ENCODE data around the gene CLEC17A.
A peak's percentile ranks its signal among the peaks of the same experiment; 100 is the strongest.
"Not testable (repeated sequence)": the region's sequence is repeated elsewhere in the genome, so short reads cannot be mapped to it uniquely, and the experiment has no call there.

Gene CLEC17A

GRCh38 chr19:14559916-14560775 is 22.7 kb upstream of the CLEC17A start:
- no peak for DNase-seq

- no peak for DNase-seq
These were observed 22.1 kb upstream of the CLEC17A start for GRCh38 chr19:14560776-14561108.

- no peak for DNase-seq
These were observed 21.6 kb upstream of the CLEC17A start for GRCh38 chr19:14561249-14561648.

GRCh38 chr19:14561847-14562351 is 21.0 kb upstream of the CLEC17A start:
- no peak for DNase-seq

GRCh38 chr19:14562660-14563589 is 20.0 kb upstream of the CLEC17A start:
- DNase-seq = no peak

- no peak for DNase-seq
These were observed 19.3 kb upstream of the CLEC17A start for GRCh38 chr19:14563590-14563926.

- DNase-seq = no peak
These were observed 18.8 kb upstream of the CLEC17A start for GRCh38 chr19:14563989-14564651.

- not testable (repeated sequence) for DNase-seq
These were observed 18.1 kb upstream of the CLEC17A start for GRCh38 chr19:14564652-14565297.

- no peak for DNase-seq
These were observed 17.6 kb upstream of the CLEC17A start for GRCh38 chr19:14565298-14565679.

- no peak for DNase-seq
These were observed 16.8 kb upstream of the CLEC17A start for GRCh38 chr19:14565765-14566711.

- DNase-seq = no peak
These were observed 16.2 kb upstream of the CLEC17A start for GRCh38 chr19:14566712-14567077.

- no peak for DNase-seq
These were observed 15.8 kb upstream of the CLEC17A start for GRCh38 chr19:14567079-14567478.

GRCh38 chr19:14570864-14571527 is 11.9 kb upstream of the CLEC17A start:
- no peak for DNase-seq

GRCh38 chr19:14571695-14572490 is 11.0 kb upstream of the CLEC17A start, which contains the start of gene NDUFB7:
NDUFB7 (minus strand) TSS chr19:14572066; CDS start chr19:14572000, 66 bp downstream.
- peak; percentile 93 for DNase-seq

GRCh38 chr19:14575428-14575980 is 7.4 kb upstream of the CLEC17A start:
- DNase-seq = no peak

- no peak for DNase-seq
These were observed 6.5 kb upstream of the CLEC17A start for GRCh38 chr19:14576363-14576762.

GRCh38 chr19:14577264-14577663 is 5.6 kb upstream of the CLEC17A start:
- no peak for DNase-seq

- no peak for DNase-seq
These were observed 4.9 kb upstream of the CLEC17A start for GRCh38 chr19:14577885-14578427.

- no peak for DNase-seq
These were observed 2.2 kb upstream of the CLEC17A start for GRCh38 chr19:14580623-14581237.
